Liver (tissue), 3 donors: Measurements from ENCODE around the gene FILIP1L.

ENCODE experiments used
- CTCF ChIP-seq: fragments of 150-350 bp; IDR thresholded peaks from 2 replicates; pipeline ENCODE4 v1.5.1; 2017; ENCODE audit warnings: improper control_type of control experiment, low read depth, low read length; ENCODE audit not compliant: missing input control
- EGR1 ChIP-seq, 2 donors: IDR thresholded peaks; 2 replicates each; pipeline ENCODE4 v1.6.1; 2016 to 2018; ENCODE audit warnings: antibody characterized with exemption in 2 of 2, low read depth in 2 of 2
- GABPA ChIP-seq, 2 donors: IDR thresholded peaks in 1 of 2; conservative IDR thresholded peaks in 1 of 2; 2 replicates each; pipeline ENCODE4 v1.6.1; 2016; ENCODE audit warnings: antibody characterized with exemption in 2 of 2, mild to moderate bottlenecking in 1 of 2, moderate library complexity in 1 of 2
- JUND ChIP-seq, 2 donors: IDR thresholded peaks; 2 replicates each; pipeline ENCODE4 v1.6.1; 2016; ENCODE audit warnings: antibody characterized with exemption in 2 of 2
- MAX ChIP-seq: IDR thresholded peaks from 2 replicates; pipeline ENCODE4 v1.6.1; 2016; ENCODE audit warnings: antibody characterized with exemption
- RAD21 ChIP-seq, 2 donors: IDR thresholded peaks; 2 replicates each; pipeline ENCODE4 v1.6.1; 2016; ENCODE audit warnings: antibody characterized with exemption in 2 of 2, mild to moderate bottlenecking in 2 of 2
- REST ChIP-seq: IDR thresholded peaks from 2 replicates; pipeline ENCODE4 v1.6.1; 2016; ENCODE audit warnings: antibody characterized with exemption, mild to moderate bottlenecking
- RXRA ChIP-seq, 2 donors: IDR thresholded peaks; 2 replicates each; pipeline ENCODE4 v1.6.1; 2017 to 2018; ENCODE audit warnings: antibody characterized with exemption in 2 of 2, mild to moderate bottlenecking in 1 of 2
- TAF1 ChIP-seq: conservative IDR thresholded peaks from 2 replicates; pipeline ENCODE4 v1.6.1; 2016; ENCODE audit warnings: antibody characterized with exemption, mild to moderate bottlenecking
- ZBTB33 ChIP-seq: IDR thresholded peaks from 2 replicates; pipeline ENCODE4 v1.6.1; 2016; ENCODE audit warnings: antibody characterized with exemption
- donor health status: healthy.
- donor health status: healthy.

- no peak for TF ChIP-seq RAD21 (IDR thresholded peaks at IDR 0.05)
- no peak for TF ChIP-seq GABPA (IDR thresholded peaks at IDR 0.05 in 1 of 2, conservative IDR thresholded peaks at IDR 0.05 in 1 of 2)
- no peak for TF ChIP-seq MAX
- no peak for TF ChIP-seq CTCF
- no peak for TF ChIP-seq RXRA (IDR thresholded peaks at IDR 0.05)
- no peak for TF ChIP-seq JUND (IDR thresholded peaks at IDR 0.05)
- TF ChIP-seq EGR1 (IDR thresholded peaks at IDR 0.05; ENCODE audit: low read depth in 2 of 2) = no peak
- TF ChIP-seq REST = no peak
- no peak for TF ChIP-seq ZBTB33
- TF ChIP-seq TAF1 = no peak
These were observed 276.6 kb downstream of the FILIP1L start for GRCh38 chr3:99837715-99838114.
